Parathyroid adenoma (tissue), 2 donors: ENCODE measurements around the gene CMTM5.

Source experiments
- H2AFZ ChIP-seq: fragments of 300-600 bp; sonication (generic); one replicate; pipeline ENCODE4 v1.7.0; 2017; ENCODE audit warnings: antibody characterized with exemption, mild to moderate bottlenecking
- H3K27ac ChIP-seq: fragments of 300-600 bp; sonication (generic); one replicate; pipeline ENCODE4 v1.7.0; 2017
- H3K27me3 ChIP-seq: fragments of 300-600 bp; sonication (generic); one replicate; pipeline ENCODE4 v1.7.0; 2017; ENCODE audit warnings: low read length; ENCODE audit not compliant: control insufficient read depth, insufficient read depth
- H3K36me3 ChIP-seq: fragments of 300-600 bp; sonication (generic); one replicate; pipeline ENCODE4 v1.7.0; 2017; ENCODE audit warnings: low read length; ENCODE audit not compliant: control insufficient read depth, insufficient read depth
- H3K4me1 ChIP-seq: fragments of 300-600 bp; sonication (generic); one replicate; pipeline ENCODE4 v1.7.0; 2017; ENCODE audit warnings: control low read depth
- H3K4me2 ChIP-seq: fragments of 300-600 bp; sonication (generic); one replicate; pipeline ENCODE4 v1.7.0; 2017; ENCODE audit warnings: low read length
- H3K4me3 ChIP-seq: fragments of 300-600 bp; sonication (generic); one replicate; pipeline ENCODE4 v1.7.0; 2017; ENCODE audit warnings: low read depth, low read length
- H3K79me2 ChIP-seq: fragments of 300-600 bp; sonication (generic); one replicate; pipeline ENCODE4 v1.7.0; 2017; ENCODE audit warnings: control low read depth
- H3K9ac ChIP-seq: fragments of 300-600 bp; sonication (generic); one replicate; pipeline ENCODE4 v1.7.0; 2017; ENCODE audit warnings: mild to moderate bottlenecking
- H3K9me3 ChIP-seq: fragments of 300-600 bp; sonication (generic); one replicate; pipeline ENCODE4 v1.7.0; 2017; ENCODE audit warnings: low read length; ENCODE audit not compliant: control insufficient read depth
- TF ChIP-seq, protein P1 (sequence below): fragments of 300-600 bp; sonication (generic); IDR thresholded peaks from one replicate; pipeline ENCODE4 v1.7.0; 2017; ENCODE audit warnings: antibody characterized with exemption, mild to moderate bottlenecking
- donor health status: primary hyperparathyroidism.

CMTM5 gene

GRCh38 chr14:23358042-23358441, 18.8 kb upstream of the CMTM5 start:
- Histone ChIP-seq H3K4me3 (no peak overlapping the region), H3K4me2 (no peak overlapping the region), H3K36me3 (no peaks in the 10 kb centered on the region), H3K4me1 (peaks cover 10% of the 10 kb centered on the region), H3K27me3 (no peaks in the 10 kb centered on the region), H2AFZ (no peak overlapping the region), H3K9ac (no peak overlapping the region), H3K9me3 (no peaks in the 10 kb centered on the region), H3K27ac (no peak overlapping the region), H3K79me2 (peaks cover under 1% of the 10 kb centered on the region)
- TF ChIP-seq, protein P1, sequence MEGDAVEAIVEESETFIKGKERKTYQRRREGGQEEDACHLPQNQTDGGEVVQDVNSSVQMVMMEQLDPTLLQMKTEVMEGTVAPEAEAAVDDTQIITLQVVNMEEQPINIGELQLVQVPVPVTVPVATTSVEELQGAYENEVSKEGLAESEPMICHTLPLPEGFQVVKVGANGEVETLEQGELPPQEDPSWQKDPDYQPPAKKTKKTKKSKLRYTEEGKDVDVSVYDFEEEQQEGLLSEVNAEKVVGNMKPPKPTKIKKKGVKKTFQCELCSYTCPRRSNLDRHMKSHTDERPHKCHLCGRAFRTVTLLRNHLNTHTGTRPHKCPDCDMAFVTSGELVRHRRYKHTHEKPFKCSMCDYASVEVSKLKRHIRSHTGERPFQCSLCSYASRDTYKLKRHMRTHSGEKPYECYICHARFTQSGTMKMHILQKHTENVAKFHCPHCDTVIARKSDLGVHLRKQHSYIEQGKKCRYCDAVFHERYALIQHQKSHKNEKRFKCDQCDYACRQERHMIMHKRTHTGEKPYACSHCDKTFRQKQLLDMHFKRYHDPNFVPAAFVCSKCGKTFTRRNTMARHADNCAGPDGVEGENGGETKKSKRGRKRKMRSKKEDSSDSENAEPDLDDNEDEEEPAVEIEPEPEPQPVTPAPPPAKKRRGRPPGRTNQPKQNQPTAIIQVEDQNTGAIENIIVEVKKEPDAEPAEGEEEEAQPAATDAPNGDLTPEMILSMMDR: no peak

- Histone ChIP-seq H3K36me3 (no peaks in the 10 kb centered on the region), H3K27ac (no peak overlapping the region), H3K27me3 (no peaks in the 10 kb centered on the region), H3K4me2 (no peak overlapping the region), H3K9ac (no peak overlapping the region), H3K9me3 (no peaks in the 10 kb centered on the region), H3K79me2 (peaks cover 6% of the 10 kb centered on the region), H2AFZ (no peak overlapping the region), H3K4me1 (peaks cover 6% of the 10 kb centered on the region), H3K4me3 (no peak overlapping the region)
- TF ChIP-seq, protein P1: no peak
These were observed 18.2 kb upstream of the CMTM5 start for GRCh38 chr14:23358553-23359166.

GRCh38 chr14:23359167-23359626, 17.6 kb upstream of the CMTM5 start:
- Histone ChIP-seq H2AFZ (no peak overlapping the region), H3K9ac (no peak overlapping the region), H3K79me2 (peaks cover 6% of the 10 kb centered on the region), H3K4me3 (no peak overlapping the region), H3K27ac (no peak overlapping the region), H3K9me3 (no peaks in the 10 kb centered on the region), H3K4me2 (no peak overlapping the region), H3K36me3 (no peaks in the 10 kb centered on the region), H3K27me3 (no peaks in the 10 kb centered on the region), H3K4me1 (peaks cover 6% of the 10 kb centered on the region)
- TF ChIP-seq, protein P1: no peak

GRCh38 chr14:23359722-23360447, 17.0 kb upstream of the CMTM5 start:
- H3K9ac ChIP-seq: no peak overlapping the region

More at GRCh38 chr14:23359722-23360447, 17.0 kb upstream of the CMTM5 start:
- Histone ChIP-seq H3K4me3 (no peak overlapping the region), H3K27me3 (no peaks in the 10 kb centered on the region), H3K36me3 (no peaks in the 10 kb centered on the region), H2AFZ (no peak overlapping the region), H3K4me1 (peaks cover 6% of the 10 kb centered on the region), H3K9me3 (no peaks in the 10 kb centered on the region), H3K79me2 (peaks cover 11% of the 10 kb centered on the region), H3K4me2 (no peak overlapping the region), H3K27ac (no peak overlapping the region)
- TF ChIP-seq, protein P1: no peak
